Measurements from ENCODE around the gene HCN4.

DNA sequence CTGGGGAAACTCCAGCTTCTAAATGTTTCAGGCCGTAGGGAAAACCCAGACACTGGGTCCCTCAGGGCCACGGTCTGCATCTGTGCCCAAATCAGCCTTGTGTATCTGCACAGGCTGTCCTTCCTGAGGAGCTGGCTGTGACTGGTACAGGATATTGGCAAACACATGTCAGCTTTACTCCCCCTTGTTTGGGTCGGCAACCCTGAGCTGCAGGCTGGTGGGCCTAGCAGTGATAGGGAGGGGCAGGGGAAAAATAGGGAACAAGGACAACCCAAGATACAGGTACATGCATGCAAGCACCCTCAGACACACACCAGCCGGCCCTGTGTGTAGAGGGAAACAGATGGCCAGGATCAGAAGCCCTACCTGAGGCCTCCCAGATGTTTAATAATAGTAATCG lies 28.7 kb upstream of the HCN4 start:
- no peak for TF ChIP-seq POLR2A (IDR thresholded peaks at IDR 0.05; ENCODE audit: low read depth, low read length)
- no peak for TF ChIP-seq EZH2 (IDR thresholded peaks at IDR 0.05; ENCODE audit: borderline replicate concordance, low read depth, low read length, severe bottlenecking)
- no peak for TF ChIP-seq FOS (IDR thresholded peaks at IDR 0.05; ENCODE audit: borderline replicate concordance, insufficient read depth, low read length)
- TF ChIP-seq, protein P1, sequence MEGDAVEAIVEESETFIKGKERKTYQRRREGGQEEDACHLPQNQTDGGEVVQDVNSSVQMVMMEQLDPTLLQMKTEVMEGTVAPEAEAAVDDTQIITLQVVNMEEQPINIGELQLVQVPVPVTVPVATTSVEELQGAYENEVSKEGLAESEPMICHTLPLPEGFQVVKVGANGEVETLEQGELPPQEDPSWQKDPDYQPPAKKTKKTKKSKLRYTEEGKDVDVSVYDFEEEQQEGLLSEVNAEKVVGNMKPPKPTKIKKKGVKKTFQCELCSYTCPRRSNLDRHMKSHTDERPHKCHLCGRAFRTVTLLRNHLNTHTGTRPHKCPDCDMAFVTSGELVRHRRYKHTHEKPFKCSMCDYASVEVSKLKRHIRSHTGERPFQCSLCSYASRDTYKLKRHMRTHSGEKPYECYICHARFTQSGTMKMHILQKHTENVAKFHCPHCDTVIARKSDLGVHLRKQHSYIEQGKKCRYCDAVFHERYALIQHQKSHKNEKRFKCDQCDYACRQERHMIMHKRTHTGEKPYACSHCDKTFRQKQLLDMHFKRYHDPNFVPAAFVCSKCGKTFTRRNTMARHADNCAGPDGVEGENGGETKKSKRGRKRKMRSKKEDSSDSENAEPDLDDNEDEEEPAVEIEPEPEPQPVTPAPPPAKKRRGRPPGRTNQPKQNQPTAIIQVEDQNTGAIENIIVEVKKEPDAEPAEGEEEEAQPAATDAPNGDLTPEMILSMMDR (IDR thresholded peaks at IDR 0.05; ENCODE audit: extremely low read depth in 1 of 2, insufficient read depth in 1 of 2, low read depth in 1 of 2, low read length in 2 of 2): no peak
- TF ChIP-seq POLR2AphosphoS5 (IDR thresholded peaks at IDR 0.05; ENCODE audit: insufficient read depth, low read depth, low read length): no peak
- TF ChIP-seq, protein P2, sequence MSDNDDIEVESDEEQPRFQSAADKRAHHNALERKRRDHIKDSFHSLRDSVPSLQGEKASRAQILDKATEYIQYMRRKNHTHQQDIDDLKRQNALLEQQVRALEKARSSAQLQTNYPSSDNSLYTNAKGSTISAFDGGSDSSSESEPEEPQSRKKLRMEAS (IDR thresholded peaks at IDR 0.05; ENCODE audit: insufficient read depth, insufficient read length): no peak
- TF ChIP-seq GATA2 (IDR thresholded peaks at IDR 0.05; ENCODE audit: insufficient read depth, insufficient read length, low read depth, low read length): no peak
- no peak for TF ChIP-seq MYC (IDR thresholded peaks at IDR 0.05; ENCODE audit: low read depth, low read length)

Measured in endothelial cell of umbilical vein (primary cell).